ENCODE results near the gene PILRA.
"Not testable (repeated sequence)": the region's sequence is repeated elsewhere in the genome, so short reads cannot be mapped to it uniquely, and the experiment has no call there.

PILRA gene

GRCh38 chr7:100373261-100373831, at the start of gene PILRA:
PILRA (plus strand) TSS chr7:100373487; CDS start chr7:100373657, 170 bp downstream.
- no peak for DNase-seq (ENCODE audit: low read depth)
- no peak for TF ChIP-seq CTCF (IDR thresholded peaks at IDR 0.05; ENCODE audit: low read depth, low read length, missing control alignments)
- peak within 1 kb of the TSS; percentile 45 for H3K4me3 ChIP-seq (ENCODE audit: low read depth, low read length)

GRCh38 chr7:100324194-100324593, 49.1 kb upstream of the PILRA start:
- H3K4me3 ChIP-seq (ENCODE audit: low read depth, low read length); DNase-seq (ENCODE audit: low read depth): not testable (repeated sequence)

DNA sequence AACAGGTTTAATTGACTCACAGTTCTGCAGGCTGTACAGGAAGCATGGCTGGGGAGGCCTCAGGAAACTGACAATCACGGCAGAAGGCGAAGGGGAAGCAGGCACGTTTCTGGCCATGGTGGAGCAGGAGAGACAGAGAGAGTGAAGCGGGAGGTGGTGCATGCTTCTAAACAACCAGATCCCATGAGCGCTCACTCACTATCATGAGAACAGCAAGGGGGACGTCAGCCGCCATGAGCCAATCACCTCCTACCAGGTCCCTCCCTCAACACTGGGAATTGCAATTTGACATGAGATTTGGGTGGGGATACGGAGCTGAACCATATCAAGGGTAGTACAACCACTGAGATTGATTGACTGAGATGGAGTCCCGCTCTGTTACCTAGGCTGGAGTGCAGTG, 47.6 kb upstream of the PILRA start:
- H3K4me3 ChIP-seq (ENCODE audit: low read depth, low read length); DNase-seq (ENCODE audit: low read depth): not testable (repeated sequence)

- DNase-seq (ENCODE audit: low read depth); H3K4me3 ChIP-seq (ENCODE audit: low read depth, low read length): not testable (repeated sequence)
Observed at GRCh38 chr7:100326914-100327313, 46.4 kb upstream of the PILRA start.

DNA sequence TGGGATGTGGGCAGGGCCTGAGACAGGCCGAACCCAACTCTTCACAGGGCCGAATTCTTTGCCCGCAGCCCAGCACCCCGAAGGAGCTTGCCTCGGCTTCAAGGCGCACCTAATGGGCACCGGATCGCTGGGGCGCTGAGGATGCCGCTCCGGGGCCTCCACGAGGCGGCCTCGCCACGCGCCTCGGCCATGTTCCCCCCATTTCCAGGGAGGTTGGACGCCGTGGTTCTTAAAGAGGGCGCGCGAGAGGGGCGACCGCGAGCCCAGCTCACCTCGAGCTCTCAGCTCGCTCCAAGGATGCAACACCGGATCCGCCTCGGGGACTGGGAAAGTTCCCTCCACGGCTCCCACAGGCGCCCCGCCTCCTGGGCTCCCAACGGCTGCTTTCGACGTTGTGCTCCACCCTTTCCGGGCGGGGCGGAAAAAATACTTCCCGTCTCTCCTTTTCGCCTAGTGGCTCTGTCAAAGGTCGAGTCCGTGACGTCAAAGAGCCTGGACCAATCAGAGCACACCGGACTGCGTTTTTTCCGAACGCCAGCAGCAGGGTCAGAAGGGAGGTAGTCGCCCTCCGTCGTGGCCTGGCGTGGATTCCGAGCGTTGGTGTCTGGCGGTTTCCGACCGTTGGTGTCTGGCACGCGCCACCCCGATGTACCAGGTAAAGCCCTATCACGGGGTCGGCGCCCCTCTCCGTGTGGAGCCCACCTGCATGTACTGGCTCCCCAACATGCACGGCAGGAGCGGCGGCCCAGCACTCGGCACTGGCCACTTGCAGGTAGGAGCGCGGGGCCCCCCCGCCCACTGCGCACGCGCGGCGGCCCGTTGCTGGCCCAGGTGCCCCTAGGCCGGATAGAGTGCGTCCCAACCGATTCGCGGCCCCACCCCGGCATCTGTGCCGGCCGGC, 37.5 kb upstream of the PILRA start:
- peak; percentile 85 for DNase-seq (ENCODE audit: low read depth)
- H3K4me3 ChIP-seq (ENCODE audit: low read depth, low read length), result peak overlapping the region; percentile 63

GRCh38 chr7:100338083-100338696, 35.1 kb upstream of the PILRA start:
- H3K4me3 ChIP-seq (ENCODE audit: low read depth, low read length); DNase-seq (ENCODE audit: low read depth): not testable (repeated sequence)

DNA sequence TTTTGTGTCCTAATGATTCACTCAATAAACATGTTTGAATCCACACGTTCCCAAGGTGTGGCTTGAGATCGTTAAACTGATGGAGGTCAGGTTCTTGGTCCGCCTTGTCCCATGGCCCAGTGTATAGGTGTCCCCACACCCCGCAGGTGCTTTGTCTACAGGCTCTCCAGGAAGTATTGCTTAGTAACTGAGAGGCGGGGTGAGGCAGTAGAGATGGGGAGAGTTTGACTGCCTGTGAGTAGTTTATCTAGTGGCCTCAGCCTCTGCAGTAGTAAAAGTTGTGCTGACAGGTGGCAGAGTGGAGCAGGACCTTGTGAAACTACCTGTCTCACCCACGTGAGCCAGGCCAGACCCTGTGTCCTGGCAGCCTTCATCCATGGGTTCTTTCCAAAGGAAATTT, 32.0 kb upstream of the PILRA start:
- H3K4me3 ChIP-seq (ENCODE audit: low read depth, low read length); DNase-seq (ENCODE audit: low read depth): not testable (repeated sequence)

DNA sequence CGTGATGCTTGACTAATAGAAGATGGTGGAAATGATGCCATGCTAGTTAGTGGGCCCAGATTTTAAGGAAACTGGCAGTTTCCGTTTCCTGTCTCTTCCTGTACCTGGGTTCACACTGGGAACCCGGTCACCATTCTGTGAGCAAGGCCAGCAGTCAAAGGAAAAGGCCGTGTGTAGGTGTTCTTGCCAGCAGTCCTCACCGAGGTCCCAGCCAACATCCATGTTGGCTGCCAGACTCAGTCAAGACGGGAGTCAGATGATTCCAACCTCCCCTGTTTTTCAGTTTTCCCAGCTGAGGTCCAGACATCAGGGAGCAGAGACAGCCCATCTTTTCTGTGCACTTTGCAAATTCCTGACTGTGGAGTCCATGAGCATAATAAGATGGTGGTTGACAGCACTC, 30.5 kb upstream of the PILRA start:
- H3K4me3 ChIP-seq (ENCODE audit: low read depth, low read length), result no peak overlapping the region
- no peak for DNase-seq (ENCODE audit: low read depth)
- no peak for TF ChIP-seq CTCF (IDR thresholded peaks at IDR 0.05; ENCODE audit: low read depth, low read length, missing control alignments)

DNA sequence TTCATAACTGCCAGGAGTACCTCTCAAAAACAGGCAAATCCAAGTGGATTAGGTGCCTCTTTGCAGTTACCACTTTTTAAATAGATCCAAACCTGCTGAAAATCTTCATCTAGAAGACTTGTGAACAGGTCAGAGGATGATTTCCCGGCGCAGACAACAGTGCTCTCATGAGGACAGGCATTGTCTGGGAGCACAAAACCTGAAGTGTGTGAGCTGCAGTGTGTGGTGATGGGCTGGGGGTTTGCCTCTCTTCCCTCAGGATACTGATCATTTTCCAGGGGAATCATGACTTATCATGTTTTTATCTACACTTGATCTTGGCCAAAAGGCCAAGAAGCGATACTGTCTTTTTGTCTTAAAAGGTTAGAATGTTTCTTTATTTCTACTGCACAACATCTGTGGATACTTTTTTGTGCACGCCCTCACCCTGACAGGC, 29.1 kb upstream of the PILRA start:
- DNase-seq (ENCODE audit: low read depth); H3K4me3 ChIP-seq (ENCODE audit: low read depth, low read length): not testable (repeated sequence)

- peak; percentile 44 for TF ChIP-seq CTCF (IDR thresholded peaks at IDR 0.05; ENCODE audit: low read depth, low read length, missing control alignments)
- peak; percentile 88 for DNase-seq (ENCODE audit: low read depth)
- peak overlapping the region; percentile 18 for H3K4me3 ChIP-seq (ENCODE audit: low read depth, low read length)
Observed at GRCh38 chr7:100344560-100345287, 28.6 kb upstream of the PILRA start.
